Measurements from ENCODE around the gene SPOCK1. TPM values are rescaled to one million over a fixed set of nuclear protein-coding genes. Genes with fewer than 3 reads are reported as not detected.

The SPOCK1 gene
- total and polyA plus RNA-seq, 2 donors (not counting 3 experiments of a cell fraction or from before 2014, with no cell fraction given), result 144 to 280 TPM

DNA sequence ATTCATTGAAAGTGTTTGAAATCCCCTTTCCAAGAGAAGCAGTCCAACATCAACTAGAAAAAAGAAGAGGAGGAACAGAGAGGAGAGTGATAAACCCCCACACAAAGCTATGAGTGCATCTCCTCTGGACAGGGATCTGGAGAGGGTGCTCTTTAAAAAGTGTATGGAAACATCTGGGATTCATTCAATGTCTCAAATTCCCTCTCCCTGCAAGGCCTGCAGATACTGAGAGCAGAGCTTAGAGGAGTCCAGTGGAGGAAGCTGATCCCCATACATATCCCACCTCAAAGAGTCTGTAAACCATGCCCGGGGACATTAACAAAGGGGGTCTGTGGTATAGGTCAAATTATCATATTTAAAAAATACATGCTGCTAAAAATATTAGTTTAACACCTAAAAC is 2.2 kb downstream of the SPOCK1 start:
- intact Hi-C loops (cut with micrococcal nuclease), result loop anchor here (2.0 to 5.0 kb wide), 2 partner anchors 26 to 275 kb away; no protein-coding TSS in a partner anchor

More for the DNA sequence above, 2.2 kb downstream of the SPOCK1 start:
- CTCF ChIA-PET, result interaction anchor here (0.6 to 9.6 kb wide), 18 partner anchors 9 to 694 kb away, joined by 3 to 173 read pairs (median 4); no protein-coding TSS in a partner anchor
- peaks cover 20% of the 10 kb centered on the region for H3K4me1 ChIP-seq (ENCODE audit: control insufficient read depth, extremely low read depth, insufficient read depth, low read length)
- no peak overlapping the region for H2AFZ ChIP-seq (ENCODE audit: low read depth, low read length)
- DNase-seq (ENCODE audit: low read depth, low spot score), result no peak
- no TSS peak for BruUV-seq (replicated peaks)
- no peaks in the 10 kb centered on the region for H3K9me1 ChIP-seq (replicated peaks; ENCODE audit: control insufficient read depth, extremely low read depth, insufficient read depth, low read length)
- peak overlapping the region in 2 of 3 experiments; percentile 54 to 56 for H3K4me3 ChIP-seq (replicated peaks in 1 of 3; ENCODE audit: insufficient read depth in 1 of 3, low read depth in 1 of 3, low read length in 3 of 3)
- H3K27me3 ChIP-seq (ENCODE audit: control insufficient read depth in 2 of 2, insufficient read depth in 2 of 2, low read length in 2 of 2), result peaks cover 0 to under 1% of the 10 kb centered on the region in 2 experiments
- no peak for TF ChIP-seq POLR2A (IDR thresholded peaks at IDR 0.05; ENCODE audit: low read depth, low read length)
- TF ChIP-seq, protein P1, sequence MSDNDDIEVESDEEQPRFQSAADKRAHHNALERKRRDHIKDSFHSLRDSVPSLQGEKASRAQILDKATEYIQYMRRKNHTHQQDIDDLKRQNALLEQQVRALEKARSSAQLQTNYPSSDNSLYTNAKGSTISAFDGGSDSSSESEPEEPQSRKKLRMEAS (IDR thresholded peaks at IDR 0.05; ENCODE audit: insufficient read depth, insufficient read length), result no peak
- no peak for TF ChIP-seq FOS (IDR thresholded peaks at IDR 0.05; ENCODE audit: borderline replicate concordance, insufficient read depth, low read length)
- TF ChIP-seq EZH2 (IDR thresholded peaks at IDR 0.05; ENCODE audit: borderline replicate concordance, low read depth, low read length, severe bottlenecking), result no peak
- no peak for TF ChIP-seq MYC (IDR thresholded peaks at IDR 0.05; ENCODE audit: low read depth, low read length)
- TF ChIP-seq, protein P2, sequence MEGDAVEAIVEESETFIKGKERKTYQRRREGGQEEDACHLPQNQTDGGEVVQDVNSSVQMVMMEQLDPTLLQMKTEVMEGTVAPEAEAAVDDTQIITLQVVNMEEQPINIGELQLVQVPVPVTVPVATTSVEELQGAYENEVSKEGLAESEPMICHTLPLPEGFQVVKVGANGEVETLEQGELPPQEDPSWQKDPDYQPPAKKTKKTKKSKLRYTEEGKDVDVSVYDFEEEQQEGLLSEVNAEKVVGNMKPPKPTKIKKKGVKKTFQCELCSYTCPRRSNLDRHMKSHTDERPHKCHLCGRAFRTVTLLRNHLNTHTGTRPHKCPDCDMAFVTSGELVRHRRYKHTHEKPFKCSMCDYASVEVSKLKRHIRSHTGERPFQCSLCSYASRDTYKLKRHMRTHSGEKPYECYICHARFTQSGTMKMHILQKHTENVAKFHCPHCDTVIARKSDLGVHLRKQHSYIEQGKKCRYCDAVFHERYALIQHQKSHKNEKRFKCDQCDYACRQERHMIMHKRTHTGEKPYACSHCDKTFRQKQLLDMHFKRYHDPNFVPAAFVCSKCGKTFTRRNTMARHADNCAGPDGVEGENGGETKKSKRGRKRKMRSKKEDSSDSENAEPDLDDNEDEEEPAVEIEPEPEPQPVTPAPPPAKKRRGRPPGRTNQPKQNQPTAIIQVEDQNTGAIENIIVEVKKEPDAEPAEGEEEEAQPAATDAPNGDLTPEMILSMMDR (IDR thresholded peaks at IDR 0.05; ENCODE audit: extremely low read depth in 1 of 2, insufficient read depth in 1 of 2, low read depth in 1 of 2, low read length in 2 of 2), result no peak
- TF ChIP-seq GATA2 (IDR thresholded peaks at IDR 0.05; ENCODE audit: insufficient read depth, insufficient read length, low read depth, low read length), result no peak
- no peak for TF ChIP-seq POLR2AphosphoS5 (IDR thresholded peaks at IDR 0.05; ENCODE audit: insufficient read depth, low read depth, low read length)
- TF ChIP-seq JUN (IDR thresholded peaks at IDR 0.05; ENCODE audit: borderline replicate concordance, insufficient read depth, insufficient read length, low read depth), result no peak
- H3K9me3 ChIP-seq (replicated peaks; ENCODE audit: control insufficient read depth, insufficient read depth, low read length), result no peaks in the 10 kb centered on the region
- no peak overlapping the region for H3K27ac ChIP-seq (ENCODE audit: insufficient read depth, low read depth, low read length)
- peak; percentile 38 for FAIRE-seq
- no peak overlapping the region for H3K9ac ChIP-seq (replicated peaks; ENCODE audit: extremely low read depth, insufficient read depth, low read length)
- peaks cover 71% of the 10 kb centered on the region for H3K79me2 ChIP-seq (ENCODE audit: control insufficient read depth, insufficient read depth, low read length)
- POLR2A ChIA-PET, result no interaction called here
- peaks cover 0 to 2% of the 10 kb centered on the region in 2 experiments for H3K36me3 ChIP-seq (ENCODE audit: control insufficient read depth in 2 of 2, extremely low read depth in 1 of 2, insufficient read depth in 2 of 2, low read length in 2 of 2)
- H4K20me1 ChIP-seq (replicated peaks; ENCODE audit: control insufficient read depth, extremely low read depth, insufficient read depth, low read length), result no peaks in the 10 kb centered on the region
- H3K4me2 ChIP-seq (ENCODE audit: insufficient read depth, low read length), result peak overlapping the region; percentile 91
- dilution Hi-C loops (cut with MboI; ENCODE audit: extremely low pct_ligation_motif_present, low sequenced_read_pairs), result no loop called here

Measured in endothelial cell of umbilical vein (primary cell).